IPS DF 4.7 (cell line): ENCODE measurements around the gene LPCAT1.
"Not testable (repeated sequence)": the region's sequence is repeated elsewhere in the genome, so short reads cannot be mapped to it uniquely, and the experiment has no call there.

ENCODE experiments used
- DNase-seq: peaks from one replicate; pipeline ENCODE4 v3.0.0-alpha.2; 2013; ENCODE audit warnings: low spot score; ENCODE audit errors: extremely low read depth

LPCAT1 gene

DNA sequence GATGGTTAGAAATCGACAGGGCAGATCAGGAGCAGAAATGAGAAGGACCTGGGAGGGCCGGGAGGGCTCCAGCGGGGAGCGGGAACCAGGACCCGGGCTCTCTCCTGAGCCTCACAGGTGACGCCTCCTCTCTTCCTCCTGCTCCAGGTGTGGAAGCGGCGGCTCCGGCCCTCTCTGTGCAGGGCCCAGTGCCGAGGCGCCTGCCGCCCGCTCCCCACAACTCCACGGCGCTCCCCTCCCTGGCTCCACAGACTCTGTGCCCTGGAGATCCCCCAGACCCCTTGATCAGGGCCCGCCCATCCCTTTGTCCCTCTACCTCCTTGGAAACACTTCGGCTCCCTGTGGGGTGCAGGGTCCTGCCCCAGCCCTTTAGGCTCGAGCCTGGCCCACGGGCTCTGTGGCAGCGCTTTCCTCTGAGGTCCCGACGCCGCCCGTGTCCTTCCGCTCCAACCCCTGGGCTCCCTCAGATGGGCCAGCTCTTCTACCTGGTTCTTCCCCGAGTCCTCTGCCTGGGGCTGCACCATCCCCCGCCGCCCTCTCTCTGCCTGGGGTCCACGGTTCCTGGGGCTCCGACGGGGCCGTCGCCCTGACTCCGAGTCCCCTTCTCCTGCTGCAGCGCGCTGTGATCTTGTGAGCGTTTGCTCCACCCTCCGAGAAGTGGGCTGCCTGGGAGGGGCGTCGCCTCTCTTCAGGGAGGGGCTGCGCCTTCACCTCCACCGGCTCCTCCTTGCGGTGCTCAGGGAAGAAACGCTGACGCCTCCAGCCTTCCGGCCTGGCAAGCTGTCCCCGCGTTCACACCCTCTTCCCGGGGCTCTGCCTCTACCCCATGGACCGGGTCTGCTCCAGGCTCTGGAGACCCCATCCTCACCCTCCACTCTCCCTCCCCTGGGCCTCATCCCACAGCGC lies 56.2 kb downstream of the LPCAT1 start:
- no peak for DNase-seq

DNA sequence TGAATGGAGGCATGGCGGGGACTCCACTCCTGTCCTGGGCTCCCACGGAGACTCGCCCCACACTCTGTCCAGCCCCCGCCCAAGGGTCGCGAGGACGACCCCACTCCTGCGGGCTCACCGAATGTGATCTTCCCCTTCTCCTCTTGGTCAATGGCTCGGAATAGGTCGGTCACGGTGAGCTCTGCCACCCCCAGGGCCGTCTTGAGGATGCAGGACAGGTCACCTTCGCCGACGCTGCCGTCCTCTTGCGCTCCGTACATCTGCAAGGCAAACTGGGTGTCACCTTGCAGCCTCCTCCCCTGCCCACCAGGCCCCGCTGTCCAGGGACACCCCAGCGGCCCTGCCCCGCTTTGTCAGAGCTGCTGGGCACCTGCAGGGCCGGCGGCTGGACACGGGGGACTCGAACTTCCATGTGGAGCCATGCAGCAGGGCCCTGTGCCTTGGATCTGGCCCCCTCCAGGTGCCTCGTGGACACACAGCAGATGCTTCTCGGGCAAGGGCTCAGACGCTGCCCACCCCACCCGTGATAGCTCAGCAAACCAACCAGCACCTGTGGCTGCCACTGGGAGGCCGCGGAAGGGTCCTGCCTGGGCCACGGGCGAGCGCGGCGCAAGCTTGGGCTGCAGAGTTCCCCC lies 57.0 kb downstream of the LPCAT1 start:
- DNase-seq, result no peak

DNA sequence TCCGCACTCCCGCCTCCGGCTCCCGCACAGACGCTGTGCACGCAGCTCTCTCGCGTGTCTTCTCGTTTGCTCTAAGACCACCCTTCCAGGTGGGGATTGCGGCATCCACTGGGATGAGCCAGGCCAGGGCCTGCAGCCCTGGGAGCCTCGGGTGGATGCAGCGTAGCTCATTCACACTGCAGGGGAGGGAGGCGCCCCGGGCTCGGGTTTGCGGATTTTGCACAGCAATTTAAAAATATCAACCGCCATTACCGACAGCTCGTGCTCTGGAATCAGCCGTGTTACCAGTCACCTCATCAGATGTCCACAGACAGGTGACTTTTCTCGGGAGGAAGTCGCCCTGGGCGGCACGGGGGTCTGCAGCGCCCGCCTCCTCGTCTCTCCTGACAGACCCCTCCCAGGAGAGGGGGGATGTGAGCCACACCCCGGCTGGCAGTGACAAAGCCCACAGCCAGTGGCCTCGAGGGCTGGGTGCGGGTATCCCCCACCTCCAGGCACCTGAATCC lies 57.7 kb downstream of the LPCAT1 start:
- DNase-seq, result no peak

DNA sequence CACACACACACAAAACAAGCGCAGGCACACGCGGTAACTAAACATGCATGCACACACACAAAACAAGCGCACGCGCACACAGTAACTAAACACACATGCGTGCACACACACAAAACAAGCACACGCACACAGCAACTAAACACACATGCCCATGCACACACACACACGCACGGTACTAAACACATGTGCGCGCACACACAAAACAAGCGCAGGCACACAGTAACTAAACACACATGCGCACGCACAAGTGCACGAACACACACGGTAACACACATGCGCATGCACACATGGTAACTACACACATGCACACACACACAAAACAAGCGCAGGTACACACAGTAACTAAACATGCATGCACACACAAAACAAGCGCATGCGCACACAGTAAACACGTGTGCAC lies 58.6 kb downstream of the LPCAT1 start:
- DNase-seq, result no peak

DNA sequence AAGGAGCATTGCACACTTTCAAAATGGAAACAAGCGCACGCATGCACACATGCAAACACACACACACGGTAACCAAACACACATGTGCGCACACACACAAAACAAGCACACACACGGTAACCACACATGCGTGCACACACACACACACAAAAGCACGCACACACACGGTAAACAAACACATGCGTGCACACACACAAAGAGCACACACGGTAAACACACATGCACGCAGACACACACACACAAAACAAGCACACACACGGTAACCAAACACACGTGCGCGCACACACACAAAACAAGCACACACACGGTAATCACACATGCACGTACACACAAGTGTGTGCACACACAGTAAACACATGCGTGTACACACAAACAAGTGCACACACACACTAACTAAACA lies 59.2 kb downstream of the LPCAT1 start:
- DNase-seq, result no peak

DNA sequence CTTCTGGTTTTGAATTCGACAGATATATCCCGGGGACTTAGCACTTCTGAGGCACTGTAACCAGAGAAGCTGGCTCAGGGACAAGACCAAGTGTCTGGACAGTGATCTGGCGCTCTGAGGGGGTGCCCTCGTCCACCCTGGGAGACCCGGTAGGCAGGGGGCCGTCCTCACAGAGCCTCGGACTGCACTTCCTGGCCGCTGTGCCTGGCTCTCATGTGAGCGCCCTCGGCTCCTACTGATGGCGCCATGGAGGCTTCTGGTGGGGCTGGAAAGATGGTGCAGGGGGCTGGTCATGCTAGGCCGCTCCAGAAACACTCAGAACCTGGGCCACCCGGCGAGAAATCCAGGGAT lies 59.7 kb downstream of the LPCAT1 start:
- no peak for DNase-seq

DNA sequence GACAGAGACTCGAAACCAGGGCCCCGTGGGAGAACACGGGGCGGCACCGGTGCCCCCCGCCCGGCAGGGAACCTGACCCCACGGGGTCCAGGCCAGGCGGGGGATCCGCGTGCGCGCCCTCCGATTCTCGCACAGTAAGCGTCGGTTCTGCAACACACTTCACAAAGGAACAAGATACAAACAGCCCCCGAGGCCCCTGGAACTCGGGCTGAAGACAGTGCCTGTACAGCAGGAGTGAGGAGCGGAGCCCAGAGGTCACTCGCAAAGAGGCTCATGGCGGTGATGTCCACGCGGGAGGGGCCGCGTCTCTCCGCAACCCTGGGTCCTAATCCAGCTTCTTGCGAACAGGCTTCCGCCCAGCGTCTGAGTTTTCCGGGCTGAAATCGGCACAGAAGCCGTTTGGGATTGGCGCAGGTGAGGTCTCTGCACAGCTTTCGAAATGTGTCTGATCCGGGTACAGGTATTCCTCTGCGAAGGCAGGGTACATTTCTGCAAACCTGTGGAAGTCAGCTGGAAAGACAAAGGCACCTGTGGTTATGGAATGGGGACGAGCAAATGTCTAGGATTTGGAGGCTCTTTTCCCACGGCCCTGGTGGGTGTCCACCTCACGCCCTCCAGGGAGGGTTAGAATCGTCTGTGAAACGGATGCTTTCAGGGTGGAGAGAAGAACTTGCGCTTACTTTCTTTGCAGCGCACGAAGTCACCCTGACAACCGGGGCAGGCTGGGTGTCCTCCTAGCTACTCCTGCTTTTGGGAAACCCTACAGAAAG lies 60.2 kb downstream of the LPCAT1 start:
- no peak for DNase-seq

DNA sequence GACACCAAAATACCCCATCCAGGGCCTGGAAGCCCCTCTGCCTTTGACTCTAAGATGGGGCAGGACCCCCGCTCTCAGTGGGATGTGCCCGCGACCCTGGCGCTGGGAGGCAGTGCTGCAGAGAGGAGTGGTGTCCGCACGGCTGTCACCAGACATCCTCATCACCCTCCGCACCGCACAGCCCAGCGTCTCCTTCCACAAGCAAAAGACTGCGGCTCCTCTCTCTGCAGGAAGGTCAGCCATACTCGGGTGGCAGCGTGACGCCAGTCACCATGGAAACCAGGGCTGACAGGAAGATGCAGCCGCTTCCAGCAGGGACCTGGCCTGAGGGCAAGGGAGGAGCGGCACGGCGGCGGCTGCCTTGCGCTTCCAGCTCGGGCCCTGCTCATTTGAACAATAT lies 61.4 kb downstream of the LPCAT1 start:
- no peak for DNase-seq

DNA sequence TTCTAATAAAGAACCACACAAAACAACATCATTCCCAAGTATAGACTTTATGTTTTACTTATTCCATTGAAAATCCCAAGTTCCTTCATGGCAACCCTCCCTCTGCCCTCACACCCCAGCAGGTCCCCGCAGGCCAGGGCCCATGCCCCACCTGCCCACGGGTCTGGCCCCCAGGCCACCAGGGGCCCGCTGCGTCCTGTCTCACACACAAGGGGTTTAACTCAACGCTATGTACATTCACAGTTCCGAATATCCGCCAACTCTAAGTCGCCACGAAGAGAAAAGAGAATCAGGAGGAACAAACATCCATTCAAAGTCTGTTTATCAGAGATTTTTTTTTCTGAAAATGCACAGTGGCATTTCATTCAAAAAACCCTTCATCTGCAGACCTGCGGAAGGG lies 62.4 kb downstream of the LPCAT1 start:
- DNase-seq, result no peak

DNA sequence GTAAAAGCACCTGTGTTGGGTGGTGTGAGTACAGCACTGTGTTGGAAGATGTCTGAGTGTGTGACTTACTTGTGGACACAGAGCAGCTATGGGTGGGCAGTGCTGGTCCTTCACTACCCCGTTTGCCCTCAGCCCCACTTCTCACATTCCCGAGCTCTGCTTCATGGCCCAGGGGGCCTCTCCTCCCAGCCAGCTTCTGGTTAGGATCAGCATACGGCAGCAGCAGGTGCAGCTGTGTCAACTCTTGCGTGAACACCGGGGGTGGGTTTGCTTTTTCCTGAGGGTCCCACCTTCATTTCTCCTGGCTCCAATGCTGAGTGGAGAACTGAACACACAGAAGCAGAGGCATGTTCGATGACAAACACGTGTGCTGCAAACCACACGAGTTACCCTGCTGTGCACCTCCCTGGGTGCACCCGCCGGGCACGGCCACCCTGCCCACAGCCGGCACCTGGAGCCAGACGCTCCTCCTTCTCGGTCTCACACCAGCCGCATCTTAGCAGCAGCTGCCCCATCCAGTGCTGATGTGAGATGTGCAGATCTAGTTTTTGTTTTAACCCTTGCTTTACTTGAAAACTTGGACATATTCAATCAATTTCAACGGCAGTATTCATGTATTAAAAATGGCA lies 63.6 kb downstream of the LPCAT1 start:
- DNase-seq, result no peak

DNA sequence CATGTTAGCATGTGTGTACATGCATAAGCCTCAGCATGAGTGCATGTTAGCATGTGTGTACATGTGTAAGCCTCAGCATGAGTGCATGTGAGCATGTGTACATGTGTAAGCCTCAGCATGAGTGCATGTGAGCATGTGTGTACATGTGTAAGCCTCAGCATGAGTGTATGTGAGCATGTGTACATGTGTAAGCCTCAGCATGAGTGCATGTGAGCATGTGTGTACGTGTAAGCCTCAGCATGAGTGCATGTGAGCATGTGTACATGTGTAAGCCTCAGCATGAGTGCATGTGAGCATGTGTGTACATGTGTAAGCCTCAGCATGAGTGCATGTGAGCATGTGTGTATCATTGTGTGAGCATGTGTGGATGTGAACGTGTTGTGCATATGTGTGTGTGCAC lies 64.3 kb downstream of the LPCAT1 start:
- DNase-seq, result not testable (repeated sequence)

DNA sequence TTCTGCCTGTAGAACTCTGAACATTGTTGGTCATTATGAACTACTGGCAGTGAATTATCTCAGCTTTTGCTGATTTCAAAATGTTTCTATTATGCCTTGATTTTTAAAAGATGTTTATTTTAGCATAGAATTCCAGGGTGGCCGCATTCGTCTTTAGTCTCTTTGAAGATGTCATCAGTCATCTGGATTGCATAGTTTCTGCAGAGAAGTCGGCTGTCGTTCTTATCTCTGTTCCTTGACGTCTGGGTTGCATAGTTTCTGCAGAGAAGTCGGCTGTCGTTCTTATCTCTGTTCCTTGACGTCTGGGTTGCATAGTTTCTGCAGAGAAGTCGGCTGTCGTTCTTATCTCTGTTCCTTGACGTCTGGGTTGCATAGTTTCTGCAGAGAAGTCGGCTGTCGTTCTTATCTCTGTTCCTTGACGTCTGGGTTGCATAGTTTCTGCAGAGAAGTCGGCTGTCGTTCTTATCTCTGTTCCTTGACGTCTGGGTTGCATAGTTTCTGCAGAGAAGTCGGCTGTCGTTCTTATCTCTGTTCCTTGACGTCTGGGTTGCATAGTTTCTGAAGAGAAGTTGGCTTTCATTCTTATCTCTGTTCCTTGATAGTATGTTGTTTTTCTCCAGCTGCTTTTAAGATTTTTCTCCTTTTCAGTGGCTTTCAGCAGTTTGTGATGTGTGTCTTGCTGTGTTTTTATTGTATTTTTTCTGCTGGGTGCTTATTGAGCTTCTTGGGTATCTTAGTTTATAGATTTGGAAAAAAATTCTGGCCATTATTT lies 67.5 kb downstream of the LPCAT1 start:
- DNase-seq, result not testable (repeated sequence)

DNA sequence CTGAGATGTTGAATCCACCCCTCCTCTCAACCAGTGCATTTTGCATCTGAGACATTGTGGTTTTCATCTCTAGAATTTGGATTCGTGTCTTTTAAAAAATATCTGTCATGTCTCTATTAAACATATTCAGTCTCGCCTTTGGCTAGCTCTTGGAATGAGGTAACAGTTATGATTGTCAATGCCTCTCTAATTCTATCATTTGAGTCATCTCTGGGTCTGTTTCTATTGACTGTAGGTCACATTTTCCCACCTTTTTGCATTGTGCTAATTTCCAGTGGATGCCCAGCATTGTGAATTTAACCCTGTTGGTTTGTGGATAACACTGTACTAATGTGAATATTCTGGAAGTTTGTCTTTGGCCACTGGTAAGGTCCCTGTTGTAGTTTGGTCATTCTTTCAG lies 70.1 kb downstream of the LPCAT1 start:
- DNase-seq, result no peak

DNA sequence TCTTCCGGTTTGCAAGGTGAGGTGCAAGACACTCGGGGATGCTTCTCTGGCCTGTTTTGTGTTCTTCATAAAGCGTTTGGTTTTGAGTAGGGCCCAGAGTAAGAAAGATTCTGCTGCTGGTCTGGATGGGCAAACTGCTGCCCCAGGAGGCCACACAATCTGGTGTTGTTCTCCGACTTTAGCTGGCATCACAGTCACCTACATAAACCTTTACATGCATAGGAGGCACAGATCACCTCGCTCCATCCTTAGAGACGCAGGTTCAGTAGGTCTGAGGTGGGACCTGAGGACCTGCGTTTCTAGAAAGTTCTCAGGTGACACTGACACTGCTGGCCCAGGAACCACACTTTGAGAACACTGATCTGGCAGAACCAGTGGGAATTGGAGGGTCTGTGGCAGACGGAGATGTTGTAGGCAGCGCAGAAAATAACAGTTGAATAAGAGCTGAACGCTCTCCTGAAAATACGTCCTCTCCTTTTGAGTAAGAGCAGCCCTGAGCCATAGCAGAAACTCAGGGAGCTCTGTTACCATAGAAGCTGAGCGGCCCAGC lies 74.6 kb downstream of the LPCAT1 start:
- DNase-seq, result no peak

DNA sequence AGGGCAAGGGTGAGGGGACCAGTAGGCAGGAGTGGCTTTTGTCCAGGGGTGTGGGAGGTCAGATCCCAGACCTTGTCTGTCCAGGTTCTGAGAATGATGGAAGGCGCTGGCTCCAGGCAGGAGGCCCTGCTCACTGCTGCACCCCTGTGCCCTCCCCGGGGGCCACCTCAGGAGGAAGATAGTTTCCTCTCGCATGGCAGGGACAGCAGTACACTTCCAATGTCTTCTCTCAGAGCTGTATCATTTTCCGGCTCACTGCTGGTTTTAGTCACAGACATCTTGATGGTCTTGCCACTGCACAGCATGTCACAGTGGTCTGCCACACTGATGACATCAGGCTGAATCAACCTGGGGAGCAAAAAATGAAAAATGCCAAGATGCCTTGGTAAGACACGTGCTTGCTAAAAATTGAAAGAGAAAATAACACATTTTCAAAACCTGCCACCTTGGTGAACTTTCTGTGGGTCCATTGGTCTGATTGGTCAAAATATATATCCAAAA lies 75.2 kb downstream of the LPCAT1 start:
- no peak for DNase-seq

DNA sequence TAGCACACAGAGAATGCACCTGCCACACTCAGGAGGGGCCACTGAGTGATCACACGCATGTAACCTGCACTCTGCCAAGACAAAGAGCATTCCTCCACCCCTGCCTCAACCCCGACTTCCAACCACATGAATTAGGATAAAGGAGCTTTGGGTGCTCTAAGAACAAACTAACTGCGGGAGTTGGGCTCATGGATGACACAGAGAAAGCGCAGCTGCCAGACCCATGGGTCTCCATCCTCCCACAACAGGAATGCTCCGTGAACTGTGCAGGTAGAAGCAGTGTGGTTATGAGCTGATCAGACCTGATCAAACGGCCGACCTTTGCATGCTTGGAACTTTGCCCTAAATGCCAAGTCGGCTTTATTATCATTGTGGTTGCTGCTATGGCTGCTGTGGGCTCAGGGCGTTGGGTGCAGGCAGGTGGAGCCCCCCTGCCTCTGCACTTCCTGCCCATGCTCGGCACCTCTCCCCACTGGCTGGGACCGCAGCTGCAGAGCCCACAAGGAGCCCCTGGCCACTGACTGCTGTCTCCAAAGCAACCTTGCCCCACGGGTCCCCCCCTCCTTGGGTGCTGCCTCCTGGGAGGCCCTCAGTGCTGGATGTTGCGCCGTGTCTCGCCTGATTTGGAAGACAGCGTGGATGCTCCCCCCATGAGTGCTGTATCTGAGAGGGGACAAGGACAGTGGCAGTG lies 75.9 kb downstream of the LPCAT1 start:
- DNase-seq, result no peak

DNA sequence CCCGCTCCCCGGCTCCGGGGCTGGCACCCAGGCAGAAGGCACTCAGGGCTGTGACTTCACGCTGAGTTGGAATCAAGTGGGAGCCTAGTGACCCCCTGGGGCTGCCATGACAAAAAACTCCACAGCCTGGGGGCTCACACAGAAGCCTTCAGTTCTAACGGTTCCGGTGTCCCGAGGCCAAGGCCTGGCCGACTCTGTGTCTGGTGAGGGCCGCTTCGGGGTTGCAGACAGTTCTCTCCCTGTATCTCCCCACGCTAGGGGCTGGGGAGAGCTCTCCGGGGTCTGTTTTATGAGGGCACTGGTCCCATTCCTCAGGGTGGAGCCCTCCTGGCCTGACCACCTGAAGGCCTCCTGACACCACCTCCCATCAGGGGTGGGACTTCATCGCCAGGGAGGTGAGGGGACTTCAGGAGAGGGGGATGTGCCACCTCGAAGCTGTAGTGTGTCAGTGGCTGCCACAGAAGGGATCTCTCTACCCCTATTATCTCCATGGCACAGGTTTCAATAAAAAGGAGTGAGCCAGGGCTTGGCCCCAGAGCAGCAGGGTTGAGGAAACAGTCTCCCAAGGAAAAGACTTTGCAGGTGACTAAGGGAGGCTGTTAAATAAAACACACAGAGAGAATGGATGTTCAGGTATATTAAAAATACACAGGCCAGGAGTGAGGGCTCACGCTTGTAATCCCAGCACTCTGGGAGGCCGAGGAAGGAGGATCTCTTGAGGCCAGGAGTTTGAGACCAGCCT lies 77.0 kb downstream of the LPCAT1 start:
- DNase-seq, result no peak

DNA sequence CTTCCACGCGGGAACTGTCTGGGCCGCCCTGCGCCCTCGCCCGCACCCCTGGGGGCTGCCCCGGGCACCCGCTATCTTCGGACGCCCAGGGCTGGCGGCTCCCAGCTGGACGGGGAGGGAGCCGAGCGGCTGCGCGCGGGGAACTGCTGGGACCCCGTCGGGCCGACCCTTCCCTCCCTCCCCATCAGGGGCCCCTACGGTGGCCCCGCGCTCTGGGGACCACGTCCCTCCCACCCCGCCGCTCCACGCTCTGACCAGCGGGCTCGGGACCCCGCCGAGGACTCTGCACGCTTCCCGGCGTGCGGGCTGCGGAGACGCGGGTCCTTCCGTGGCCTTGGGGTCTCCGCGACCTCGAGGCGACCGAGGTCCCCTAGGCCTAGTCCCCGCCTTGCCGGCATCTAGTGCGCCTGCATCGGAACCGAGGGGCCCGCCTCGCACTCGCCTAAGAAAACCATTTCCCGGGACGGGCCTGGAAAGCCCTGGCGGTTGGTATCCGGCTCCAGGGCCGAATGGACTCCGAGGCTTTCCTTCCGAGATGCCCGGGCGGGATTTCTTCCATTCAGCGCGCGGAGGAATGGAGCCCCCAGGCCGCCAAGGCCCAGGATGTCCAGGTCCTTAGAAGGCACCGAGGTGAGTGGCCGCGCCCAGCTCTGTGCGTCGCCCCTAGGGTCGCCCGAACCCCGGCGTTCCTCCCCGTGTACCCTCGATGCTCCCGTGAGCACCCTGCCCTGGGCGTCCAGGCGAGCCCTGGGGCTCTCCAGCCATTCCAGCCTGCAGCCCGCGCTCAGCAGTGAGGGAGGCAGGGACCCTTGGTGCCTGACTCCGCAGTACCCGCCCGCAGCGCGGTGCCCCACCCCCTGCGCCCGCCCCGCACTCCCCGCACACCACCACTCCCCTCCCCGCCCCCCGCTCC lies 77.8 kb downstream of the LPCAT1 start:
- DNase-seq, result no peak
